GM18951 (cell line): ENCODE results near the gene USP19.
A peak's percentile ranks its signal among the peaks of the same experiment; 100 is the strongest.

ENCODE experiments used
- POLR2A ChIP-seq: IDR thresholded peaks from 4 replicates; pipeline ENCODE4 v1.6.1; 2011; ENCODE audit warnings: mild to moderate bottlenecking; ENCODE audit not compliant: insufficient read length, insufficient read depth; ENCODE audit errors: extremely low read depth
- in situ Hi-C: fragments of 300-500 bp; cut with MboI; formaldehyde crosslinking; loops from one replicate; pipeline ENCODE4 v1.12.0; 2022; ENCODE audit warnings: low sequenced_read_pairs, mixed read lengths, inconsistent platforms; ENCODE audit not compliant: unreplicated experiment

Gene USP19, protein sequence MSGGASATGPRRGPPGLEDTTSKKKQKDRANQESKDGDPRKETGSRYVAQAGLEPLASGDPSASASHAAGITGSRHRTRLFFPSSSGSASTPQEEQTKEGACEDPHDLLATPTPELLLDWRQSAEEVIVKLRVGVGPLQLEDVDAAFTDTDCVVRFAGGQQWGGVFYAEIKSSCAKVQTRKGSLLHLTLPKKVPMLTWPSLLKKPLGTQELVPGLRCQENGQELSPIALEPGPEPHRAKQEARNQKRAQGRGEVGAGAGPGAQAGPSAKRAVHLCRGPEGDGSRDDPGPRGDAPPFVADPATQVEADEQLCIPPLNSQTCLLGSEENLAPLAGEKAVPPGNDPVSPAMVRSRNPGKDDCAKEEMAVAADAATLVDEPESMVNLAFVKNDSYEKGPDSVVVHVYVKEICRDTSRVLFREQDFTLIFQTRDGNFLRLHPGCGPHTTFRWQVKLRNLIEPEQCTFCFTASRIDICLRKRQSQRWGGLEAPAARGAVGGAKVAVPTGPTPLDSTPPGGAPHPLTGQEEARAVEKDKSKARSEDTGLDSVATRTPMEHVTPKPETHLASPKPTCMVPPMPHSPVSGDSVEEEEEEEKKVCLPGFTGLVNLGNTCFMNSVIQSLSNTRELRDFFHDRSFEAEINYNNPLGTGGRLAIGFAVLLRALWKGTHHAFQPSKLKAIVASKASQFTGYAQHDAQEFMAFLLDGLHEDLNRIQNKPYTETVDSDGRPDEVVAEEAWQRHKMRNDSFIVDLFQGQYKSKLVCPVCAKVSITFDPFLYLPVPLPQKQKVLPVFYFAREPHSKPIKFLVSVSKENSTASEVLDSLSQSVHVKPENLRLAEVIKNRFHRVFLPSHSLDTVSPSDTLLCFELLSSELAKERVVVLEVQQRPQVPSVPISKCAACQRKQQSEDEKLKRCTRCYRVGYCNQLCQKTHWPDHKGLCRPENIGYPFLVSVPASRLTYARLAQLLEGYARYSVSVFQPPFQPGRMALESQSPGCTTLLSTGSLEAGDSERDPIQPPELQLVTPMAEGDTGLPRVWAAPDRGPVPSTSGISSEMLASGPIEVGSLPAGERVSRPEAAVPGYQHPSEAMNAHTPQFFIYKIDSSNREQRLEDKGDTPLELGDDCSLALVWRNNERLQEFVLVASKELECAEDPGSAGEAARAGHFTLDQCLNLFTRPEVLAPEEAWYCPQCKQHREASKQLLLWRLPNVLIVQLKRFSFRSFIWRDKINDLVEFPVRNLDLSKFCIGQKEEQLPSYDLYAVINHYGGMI (N-terminal part only)

GRCh38 chr3:49120438-49121131 lies at the start of gene USP19:
Gene USP19 (minus strand): TSS chr3:49120823. CDS start chr3:49119145, 1,678 bp downstream.
- in situ Hi-C loops, result no loop called here
- TF ChIP-seq POLR2A, result peak; percentile 95

- TF ChIP-seq POLR2A, result no peak
- in situ Hi-C loops, result no loop called here
These were observed 46.3 kb upstream of the USP19 start for GRCh38 chr3:49166752-49167556.

DNA sequence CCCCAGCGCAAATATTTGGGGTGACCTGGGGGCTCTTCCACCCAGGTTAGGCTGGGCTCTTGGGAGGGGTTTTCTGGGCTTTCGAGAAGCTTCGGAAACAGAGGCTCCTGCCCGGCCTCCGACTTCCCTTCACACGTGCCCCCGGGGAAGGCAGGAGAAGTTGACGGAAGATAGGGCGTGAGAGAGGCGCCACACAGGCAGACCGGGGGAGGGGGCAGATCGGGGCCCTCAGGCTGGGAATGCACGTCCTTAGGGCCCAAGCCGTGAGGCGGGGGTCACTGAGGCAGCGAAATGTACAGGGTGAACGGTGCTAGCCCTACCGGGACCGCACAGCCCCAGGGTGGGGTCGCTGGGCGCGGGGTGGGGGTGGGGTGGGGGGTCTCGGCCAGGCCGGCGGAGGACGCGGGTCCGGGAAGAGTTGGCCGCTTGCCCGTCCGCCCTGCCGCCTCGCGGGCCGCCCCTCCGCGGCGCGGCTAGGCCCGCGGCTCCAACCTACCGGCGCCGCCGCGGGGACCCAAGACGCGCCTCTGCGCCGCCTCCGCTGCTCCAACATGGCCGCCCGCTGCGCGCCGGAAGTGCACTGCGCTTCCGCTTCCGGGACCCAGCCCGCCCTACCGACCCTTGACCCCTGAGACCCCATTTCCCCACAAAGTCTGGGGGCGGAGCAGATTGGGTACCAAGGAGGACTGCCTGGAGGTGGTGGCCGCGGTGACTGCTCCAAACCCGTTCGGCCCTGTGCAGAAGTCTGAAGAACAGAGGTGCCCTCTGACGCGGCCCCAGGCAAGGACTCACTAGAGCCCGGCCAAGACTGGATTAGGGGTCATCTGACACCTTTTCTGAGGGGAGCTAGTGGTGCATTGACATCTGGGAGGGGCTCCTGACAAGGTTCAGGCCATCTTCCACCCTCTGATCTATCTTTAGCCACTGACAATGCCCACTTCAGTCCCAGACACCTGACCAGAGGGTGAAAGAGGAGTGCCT lies 45.4 kb upstream of the USP19 start, which contains the start of gene CCDC71:
Gene CCDC71 (minus strand): TSS at position 561 of the 981 bp plus-strand sequence. CDS start 2,123 bp downstream, outside the sequence.
- in situ Hi-C loops, result no loop called here
- TF ChIP-seq POLR2A, result peak; percentile 81

DNA sequence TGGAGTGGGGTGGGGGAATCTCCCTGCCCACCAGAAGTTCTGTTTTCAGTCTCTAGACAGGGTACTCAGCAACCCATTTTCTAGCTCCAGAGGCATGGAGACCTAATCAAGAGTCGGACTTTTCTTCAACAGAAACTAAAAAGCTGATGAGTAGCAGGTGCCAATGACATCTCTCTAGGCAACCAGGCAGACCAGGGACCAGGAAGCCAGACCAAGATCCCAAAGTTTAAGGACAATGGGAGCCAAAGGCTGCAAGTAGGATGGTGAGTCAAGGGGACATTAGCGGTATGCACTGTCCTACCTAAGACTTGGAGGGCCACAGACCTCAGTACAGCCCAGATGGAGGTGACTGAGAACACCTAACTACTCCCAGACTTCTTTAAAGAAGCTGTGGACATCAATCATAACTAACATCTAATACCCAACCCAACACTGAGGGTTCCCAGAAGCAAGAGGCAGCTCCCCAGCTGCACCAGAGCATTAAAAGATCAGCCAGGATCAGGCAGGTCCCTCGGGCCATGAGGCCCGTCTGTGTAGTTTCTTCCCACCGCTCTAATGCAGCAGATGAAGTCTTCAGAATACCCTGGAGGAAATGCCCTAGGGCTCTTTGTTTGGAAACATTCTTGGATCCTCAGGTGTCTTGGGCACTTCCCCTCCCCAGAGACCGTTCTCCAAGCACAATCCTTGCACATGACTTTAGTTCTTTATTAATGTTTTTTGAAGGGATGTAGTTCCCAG lies 44.5 kb upstream of the USP19 start:
- TF ChIP-seq POLR2A, result no peak

GRCh38 chr3:49163609-49164008 lies 43.0 kb upstream of the USP19 start:
- in situ Hi-C loops, result no loop called here
- no peak for TF ChIP-seq POLR2A

More for the DNA sequence above, 44.5 kb upstream of the USP19 start:
- in situ Hi-C loops, result no loop called here

DNA sequence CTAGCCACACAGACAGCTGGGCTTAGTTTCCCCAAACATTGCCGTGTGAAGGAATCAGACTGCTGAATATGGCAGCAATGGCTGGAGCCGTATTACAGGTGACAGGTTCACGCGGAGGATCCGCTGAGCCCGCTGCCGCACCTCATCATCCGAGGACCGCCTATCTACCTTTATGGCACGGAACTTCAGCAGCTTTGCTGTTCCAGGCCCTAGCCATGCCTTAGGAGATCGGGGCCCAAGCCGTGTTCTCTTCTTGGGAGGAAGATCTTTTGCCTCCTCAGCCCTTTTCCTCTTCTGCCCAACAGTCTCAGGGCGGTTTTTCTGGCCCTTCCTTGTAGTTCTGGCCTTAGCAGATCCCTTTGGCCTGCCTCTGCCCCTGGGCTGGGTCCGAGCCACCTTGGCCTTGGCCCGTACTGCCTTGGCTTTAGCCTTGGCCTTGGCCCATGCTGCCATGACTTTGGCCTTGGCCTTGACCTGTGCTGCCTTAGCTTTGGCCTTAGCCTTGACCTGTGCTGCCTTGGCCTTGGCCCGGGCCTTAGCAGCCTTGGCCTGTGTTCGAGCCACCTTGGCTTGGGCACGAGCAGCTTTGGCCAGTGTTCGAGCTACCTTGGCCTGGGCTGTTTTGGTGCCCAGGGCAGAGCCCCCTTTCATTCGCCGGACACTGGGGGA lies 42.3 kb upstream of the USP19 start:
- no peak for TF ChIP-seq POLR2A
- in situ Hi-C loops, result no loop called here

DNA sequence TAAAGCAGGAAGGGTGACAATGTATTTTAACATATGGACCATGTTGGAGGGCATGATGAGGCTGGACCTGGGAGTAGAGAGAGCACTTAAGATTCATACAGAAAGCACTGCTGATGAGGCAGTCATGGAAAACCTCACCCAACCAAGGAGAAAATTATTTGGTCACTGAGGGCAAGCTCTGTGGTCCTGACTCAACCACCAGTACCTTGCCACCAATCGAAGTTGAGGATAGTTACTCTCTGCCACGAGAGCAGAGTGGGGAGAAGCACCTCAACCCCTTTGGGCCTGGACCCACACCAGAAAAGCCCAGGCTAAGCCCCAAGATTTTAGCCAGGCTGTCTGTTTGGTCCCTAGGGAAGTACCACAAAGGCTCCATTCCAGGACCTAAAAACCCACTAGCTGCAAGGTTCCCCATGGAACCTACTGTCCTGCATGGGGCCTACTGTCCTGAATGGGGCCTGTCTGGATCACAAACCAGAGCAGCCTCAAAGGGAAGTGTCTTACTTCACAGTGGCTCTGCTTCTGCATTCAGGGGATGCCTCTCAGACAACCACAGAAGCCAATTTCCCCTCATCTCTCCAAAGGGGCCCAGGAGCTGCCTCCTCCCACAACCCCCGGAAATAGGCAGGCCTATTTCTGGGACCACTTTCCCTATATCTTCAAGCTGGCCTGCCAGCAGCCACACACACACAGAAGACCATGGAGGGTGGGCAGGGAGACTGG lies 41.3 kb upstream of the USP19 start:
- no peak for TF ChIP-seq POLR2A
- in situ Hi-C loops, result no loop called here

GRCh38 chr3:49161197-49161596 lies 40.6 kb upstream of the USP19 start:
- in situ Hi-C loops, result no loop called here
- no peak for TF ChIP-seq POLR2A

DNA sequence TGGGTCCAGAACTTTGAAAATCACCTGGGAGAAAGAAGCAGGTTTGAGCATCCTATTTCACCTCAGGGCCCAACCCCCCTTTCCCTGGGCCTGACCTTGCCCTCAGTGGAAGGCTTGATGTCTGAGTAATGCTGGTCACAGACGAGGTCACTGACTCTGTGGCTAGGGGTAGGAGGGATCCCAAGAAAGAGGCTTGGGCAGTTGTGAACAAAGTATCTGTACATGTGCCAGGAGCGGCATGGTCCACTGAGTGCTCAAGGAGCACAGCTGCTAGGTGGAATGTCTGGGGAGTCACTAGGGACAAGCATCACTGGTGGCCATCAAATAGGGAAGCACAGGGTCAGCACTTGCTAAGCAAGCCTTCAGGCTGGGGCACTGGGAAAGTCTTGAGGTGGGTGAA lies 38.2 kb upstream of the USP19 start:
- in situ Hi-C loops, result no loop called here
- TF ChIP-seq POLR2A, result no peak
